ENCODE data around the gene TMCO5A. TPM values are rescaled to one million over a fixed set of nuclear protein-coding genes. Genes with fewer than 3 reads are reported as not detected.

Gene TMCO5A
- polyA plus RNA-seq, result not detected

GRCh38 chr15:37934340-37934739 is at the start of gene TMCO5A:
TMCO5A (plus strand) TSS chr15:37934640; CDS start chr15:37936324, 1,684 bp downstream.
- Histone ChIP-seq H3K27me3 (ENCODE audit: control insufficient read depth in 1 of 2, insufficient read depth in 2 of 2, low read length in 2 of 2) (no peaks in the 10 kb centered on the region), H3K4me3 (ENCODE audit: low read depth in 1 of 2, low read length in 2 of 2) (no peak within 1 kb of the TSS), H3K4me1 (ENCODE audit: control insufficient read depth in 2 of 2, insufficient read depth in 2 of 2, low read length in 1 of 2) (no peaks in the 10 kb centered on the region), H3K9me3 (ENCODE audit: control insufficient read depth in 2 of 2, insufficient read depth in 1 of 2, low read depth in 1 of 2, low read length in 1 of 2) (no peaks in the 10 kb centered on the region), H3K27ac (ENCODE audit: low read depth in 2 of 2, low read length in 1 of 2) (no peak within 1 kb of the TSS), H3K36me3 (ENCODE audit: control insufficient read depth in 2 of 2, insufficient read depth in 2 of 2, low read length in 1 of 2) (no peaks in the 10 kb centered on the region)
- WGBS, 2 donors, result 60 to 74% methylated on average over 1 of the region's 1 CpG

- Histone ChIP-seq H3K4me1 (ENCODE audit: control insufficient read depth in 2 of 2, insufficient read depth in 2 of 2, low read length in 1 of 2) (no peaks in the 10 kb centered on the region), H3K36me3 (ENCODE audit: control insufficient read depth in 2 of 2, insufficient read depth in 2 of 2, low read length in 1 of 2) (no peaks in the 10 kb centered on the region), H3K27me3 (ENCODE audit: control insufficient read depth in 1 of 2, insufficient read depth in 2 of 2, low read length in 2 of 2) (no peaks in the 10 kb centered on the region), H3K27ac (ENCODE audit: low read depth in 2 of 2, low read length in 1 of 2) (no peak overlapping the region), H3K4me3 (ENCODE audit: low read depth in 1 of 2, low read length in 2 of 2) (no peak overlapping the region), H3K9me3 (ENCODE audit: control insufficient read depth in 2 of 2, insufficient read depth in 1 of 2, low read depth in 1 of 2, low read length in 1 of 2) (no peaks in the 10 kb centered on the region)
Measured at GRCh38 chr15:37885651-37886050, 48.8 kb upstream of the TMCO5A start.

- Histone ChIP-seq H3K9me3 (ENCODE audit: control insufficient read depth in 2 of 2, insufficient read depth in 1 of 2, low read depth in 1 of 2, low read length in 1 of 2) (no peaks in the 10 kb centered on the region), H3K4me1 (ENCODE audit: control insufficient read depth in 2 of 2, insufficient read depth in 2 of 2, low read length in 1 of 2) (no peaks in the 10 kb centered on the region), H3K27ac (ENCODE audit: low read depth in 2 of 2, low read length in 1 of 2) (no peak overlapping the region), H3K36me3 (ENCODE audit: control insufficient read depth in 2 of 2, insufficient read depth in 2 of 2, low read length in 1 of 2) (no peaks in the 10 kb centered on the region), H3K4me3 (ENCODE audit: low read depth in 1 of 2, low read length in 2 of 2) (no peak overlapping the region), H3K27me3 (ENCODE audit: control insufficient read depth in 1 of 2, insufficient read depth in 2 of 2, low read length in 2 of 2) (no peaks in the 10 kb centered on the region)
- 89 to 90% methylated on average over 4 of the region's 4 CpGs for WGBS, 2 donors
Measured at GRCh38 chr15:37888356-37888755, 46.1 kb upstream of the TMCO5A start.

GRCh38 chr15:37891766-37892368 is 42.6 kb upstream of the TMCO5A start:
- H3K27me3 ChIP-seq (ENCODE audit: control insufficient read depth in 1 of 2, insufficient read depth in 2 of 2, low read length in 2 of 2), result no peaks in the 10 kb centered on the region
- no peak overlapping the region for H3K4me3 ChIP-seq (ENCODE audit: low read depth in 1 of 2, low read length in 2 of 2)
- no peaks in the 10 kb centered on the region for H3K9me3 ChIP-seq (ENCODE audit: control insufficient read depth in 2 of 2, insufficient read depth in 1 of 2, low read depth in 1 of 2, low read length in 1 of 2)
- H3K36me3 ChIP-seq (ENCODE audit: control insufficient read depth in 2 of 2, insufficient read depth in 2 of 2, low read length in 1 of 2), result no peaks in the 10 kb centered on the region
- no peak overlapping the region for H3K27ac ChIP-seq (ENCODE audit: low read depth in 2 of 2, low read length in 1 of 2)
- no peaks in the 10 kb centered on the region for H3K4me1 ChIP-seq (ENCODE audit: control insufficient read depth in 2 of 2, insufficient read depth in 2 of 2, low read length in 1 of 2)
- 45 to 55% methylated on average over 4 of the region's 4 CpGs for WGBS, 2 donors

GRCh38 chr15:37893309-37893708 is 41.1 kb upstream of the TMCO5A start:
- H3K4me1 ChIP-seq (ENCODE audit: control insufficient read depth in 2 of 2, insufficient read depth in 2 of 2, low read length in 1 of 2), result no peaks in the 10 kb centered on the region
- no peaks in the 10 kb centered on the region for H3K36me3 ChIP-seq (ENCODE audit: control insufficient read depth in 2 of 2, insufficient read depth in 2 of 2, low read length in 1 of 2)
- no peaks in the 10 kb centered on the region for H3K27me3 ChIP-seq (ENCODE audit: control insufficient read depth in 1 of 2, insufficient read depth in 2 of 2, low read length in 2 of 2)
- H3K4me3 ChIP-seq (ENCODE audit: low read depth in 1 of 2, low read length in 2 of 2), result no peak overlapping the region
- H3K9me3 ChIP-seq (ENCODE audit: control insufficient read depth in 2 of 2, insufficient read depth in 1 of 2, low read depth in 1 of 2, low read length in 1 of 2), result no peaks in the 10 kb centered on the region
- no peak overlapping the region for H3K27ac ChIP-seq (ENCODE audit: low read depth in 2 of 2, low read length in 1 of 2)

GRCh38 chr15:37898362-37898761 is 36.1 kb upstream of the TMCO5A start:
- no peaks in the 10 kb centered on the region for H3K9me3 ChIP-seq (ENCODE audit: control insufficient read depth in 2 of 2, insufficient read depth in 1 of 2, low read depth in 1 of 2, low read length in 1 of 2)
- H3K4me1 ChIP-seq (ENCODE audit: control insufficient read depth in 2 of 2, insufficient read depth in 2 of 2, low read length in 1 of 2), result no peaks in the 10 kb centered on the region
- WGBS, 2 donors, result 74 to 76% methylated on average over 2 of the region's 2 CpGs
- no peaks in the 10 kb centered on the region for H3K27me3 ChIP-seq (ENCODE audit: control insufficient read depth in 1 of 2, insufficient read depth in 2 of 2, low read length in 2 of 2)
- H3K4me3 ChIP-seq (ENCODE audit: low read depth in 1 of 2, low read length in 2 of 2), result no peak overlapping the region
- H3K36me3 ChIP-seq (ENCODE audit: control insufficient read depth in 2 of 2, insufficient read depth in 2 of 2, low read length in 1 of 2), result no peaks in the 10 kb centered on the region
- no peak overlapping the region for H3K27ac ChIP-seq (ENCODE audit: low read depth in 2 of 2, low read length in 1 of 2)

- 63 to 65% methylated on average over 7 of the region's 7 CpGs for WGBS, 2 donors
- Histone ChIP-seq H3K9me3 (ENCODE audit: control insufficient read depth in 2 of 2, insufficient read depth in 1 of 2, low read depth in 1 of 2, low read length in 1 of 2) (no peaks in the 10 kb centered on the region), H3K36me3 (ENCODE audit: control insufficient read depth in 2 of 2, insufficient read depth in 2 of 2, low read length in 1 of 2) (no peaks in the 10 kb centered on the region), H3K4me3 (ENCODE audit: low read depth in 1 of 2, low read length in 2 of 2) (no peak overlapping the region), H3K27ac (ENCODE audit: low read depth in 2 of 2, low read length in 1 of 2) (no peak overlapping the region), H3K27me3 (ENCODE audit: control insufficient read depth in 1 of 2, insufficient read depth in 2 of 2, low read length in 2 of 2) (no peaks in the 10 kb centered on the region), H3K4me1 (ENCODE audit: control insufficient read depth in 2 of 2, insufficient read depth in 2 of 2, low read length in 1 of 2) (no peaks in the 10 kb centered on the region)
Measured at GRCh38 chr15:37900326-37901221, 33.9 kb upstream of the TMCO5A start.

GRCh38 chr15:37902126-37902525 is 32.3 kb upstream of the TMCO5A start:
- Histone ChIP-seq H3K27ac (ENCODE audit: low read depth in 2 of 2, low read length in 1 of 2) (no peak overlapping the region), H3K4me1 (ENCODE audit: control insufficient read depth in 2 of 2, insufficient read depth in 2 of 2, low read length in 1 of 2) (no peaks in the 10 kb centered on the region), H3K9me3 (ENCODE audit: control insufficient read depth in 2 of 2, insufficient read depth in 1 of 2, low read depth in 1 of 2, low read length in 1 of 2) (no peaks in the 10 kb centered on the region), H3K36me3 (ENCODE audit: control insufficient read depth in 2 of 2, insufficient read depth in 2 of 2, low read length in 1 of 2) (no peaks in the 10 kb centered on the region), H3K4me3 (ENCODE audit: low read depth in 1 of 2, low read length in 2 of 2) (no peak overlapping the region), H3K27me3 (ENCODE audit: control insufficient read depth in 1 of 2, insufficient read depth in 2 of 2, low read length in 2 of 2) (no peaks in the 10 kb centered on the region)

- Histone ChIP-seq H3K36me3 (ENCODE audit: control insufficient read depth in 2 of 2, insufficient read depth in 2 of 2, low read length in 1 of 2) (no peaks in the 10 kb centered on the region), H3K27ac (ENCODE audit: low read depth in 2 of 2, low read length in 1 of 2) (no peak overlapping the region), H3K27me3 (ENCODE audit: control insufficient read depth in 1 of 2, insufficient read depth in 2 of 2, low read length in 2 of 2) (no peaks in the 10 kb centered on the region), H3K4me3 (ENCODE audit: low read depth in 1 of 2, low read length in 2 of 2) (no peak overlapping the region), H3K4me1 (ENCODE audit: control insufficient read depth in 2 of 2, insufficient read depth in 2 of 2, low read length in 1 of 2) (no peaks in the 10 kb centered on the region), H3K9me3 (ENCODE audit: control insufficient read depth in 2 of 2, insufficient read depth in 1 of 2, low read depth in 1 of 2, low read length in 1 of 2) (no peaks in the 10 kb centered on the region)
- WGBS, 2 donors, result 73 to 74% methylated on average over 11 of the region's 11 CpGs
Measured at GRCh38 chr15:37903919-37904625, 30.4 kb upstream of the TMCO5A start.

Data from esophagus (tissue), 2 donors.